Thyroid gland (tissue), 4 donors: ENCODE data around the gene SEMA7A.

ENCODE experiments used
- POLR2A ChIP-seq, 2 donors: fragments of 450-650 bp; IDR thresholded peaks; one replicate each; pipeline ENCODE4 v1.6.1; 2017; ENCODE audit warnings: antibody characterized with exemption in 2 of 2, mild to moderate bottlenecking in 2 of 2, moderate library complexity in 1 of 2
- TF ChIP-seq, protein P1 (sequence below), 6 experiments: fragments of 200-600 bp in 3 of 6; fragments of 450-650 bp in 3 of 6; sonication (generic) in 3 of 6; IDR thresholded peaks; one replicate each; pipeline ENCODE4 v1.5.1; 2016 to 2019; ENCODE audit warnings: antibody characterized with exemption in 6 of 6, mild to moderate bottlenecking in 2 of 6, inconsistent platforms in 1 of 6, moderate library complexity in 1 of 6

DNA sequence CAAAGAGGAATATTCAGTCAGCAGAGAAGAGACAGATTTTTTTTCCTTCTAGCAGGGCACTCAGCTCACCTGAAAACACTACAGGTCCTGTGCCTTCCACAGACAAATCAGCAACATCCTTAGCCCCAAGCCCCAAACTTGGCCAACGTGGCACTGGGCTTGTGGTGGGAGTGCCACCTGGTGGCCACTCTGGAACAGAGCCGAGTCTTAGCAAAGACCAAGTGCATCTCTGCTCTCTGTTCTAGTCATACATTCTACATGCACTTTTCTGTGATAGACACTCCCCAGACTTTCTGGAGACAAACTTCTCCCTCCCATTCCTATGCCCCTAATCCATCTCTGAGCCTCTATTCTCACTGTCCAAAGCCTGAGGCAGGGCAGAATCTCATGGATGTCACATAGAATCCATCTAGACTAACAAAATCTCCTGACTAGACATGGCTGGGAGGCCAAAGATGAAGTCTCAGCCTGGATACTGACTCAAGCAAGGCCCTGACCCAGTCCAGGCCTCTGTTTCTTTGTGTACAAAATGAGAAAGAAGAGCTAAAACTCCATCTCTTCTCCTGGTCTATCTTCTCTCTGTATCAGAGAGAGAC lies 5.1 kb upstream of the SEMA7A start:
- TF ChIP-seq POLR2A (IDR thresholded peaks at IDR 0.05), result no peak
- TF ChIP-seq, protein P1, sequence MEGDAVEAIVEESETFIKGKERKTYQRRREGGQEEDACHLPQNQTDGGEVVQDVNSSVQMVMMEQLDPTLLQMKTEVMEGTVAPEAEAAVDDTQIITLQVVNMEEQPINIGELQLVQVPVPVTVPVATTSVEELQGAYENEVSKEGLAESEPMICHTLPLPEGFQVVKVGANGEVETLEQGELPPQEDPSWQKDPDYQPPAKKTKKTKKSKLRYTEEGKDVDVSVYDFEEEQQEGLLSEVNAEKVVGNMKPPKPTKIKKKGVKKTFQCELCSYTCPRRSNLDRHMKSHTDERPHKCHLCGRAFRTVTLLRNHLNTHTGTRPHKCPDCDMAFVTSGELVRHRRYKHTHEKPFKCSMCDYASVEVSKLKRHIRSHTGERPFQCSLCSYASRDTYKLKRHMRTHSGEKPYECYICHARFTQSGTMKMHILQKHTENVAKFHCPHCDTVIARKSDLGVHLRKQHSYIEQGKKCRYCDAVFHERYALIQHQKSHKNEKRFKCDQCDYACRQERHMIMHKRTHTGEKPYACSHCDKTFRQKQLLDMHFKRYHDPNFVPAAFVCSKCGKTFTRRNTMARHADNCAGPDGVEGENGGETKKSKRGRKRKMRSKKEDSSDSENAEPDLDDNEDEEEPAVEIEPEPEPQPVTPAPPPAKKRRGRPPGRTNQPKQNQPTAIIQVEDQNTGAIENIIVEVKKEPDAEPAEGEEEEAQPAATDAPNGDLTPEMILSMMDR (IDR thresholded peaks at IDR 0.05), result peak; percentile 53 to 89 (median 76)
